Right lobe of liver (tissue), 6 donors: ENCODE results near the gene MRGPRD. TPM values are rescaled to one million over a fixed set of nuclear protein-coding genes. Genes with fewer than 3 reads are reported as not detected.

Experiments used
- ATAC-seq, 4 donors: fragments of 200-7000 bp; cut with Tn5 transposase; one replicate each; pipeline ENCODE4 v1.9.1; 2020; ENCODE audit warnings: mild to moderate bottlenecking in 4 of 4, moderate library complexity in 4 of 4
- DNase-seq, 3 donors: peaks; one replicate each; pipeline ENCODE4 v3.0.0-alpha.2; 2020
- H3K27ac ChIP-seq, 3 donors: fragments of 200-600 bp; one replicate each; pipeline ENCODE4 v1.8.0; 2022
- H3K27me3 ChIP-seq, 2 donors: fragments of 200-600 bp; one replicate each; pipeline ENCODE4 v1.8.0; 2022
- H3K36me3 ChIP-seq, 4 donors: fragments of 200-600 bp; sonication (generic) in 1 of 4; one replicate each; pipeline versions ENCODE4 v1.5.1 to v1.8.0; 2017 to 2022; ENCODE audit warnings: control low read depth in 1 of 4
- H3K4me1 ChIP-seq, 4 donors: fragments of 200-600 bp; sonication (generic) in 1 of 4; one replicate each; pipeline versions ENCODE4 v1.5.1 to v1.8.0; 2017 to 2022; ENCODE audit warnings: control low read depth in 1 of 4
- H3K4me3 ChIP-seq, 3 donors: fragments of 200-600 bp; one replicate each; pipeline ENCODE4 v1.8.0; 2022
- H3K9me3 ChIP-seq, 4 donors: fragments of 200-600 bp; sonication (generic) in 1 of 4; one replicate each; pipeline versions ENCODE4 v1.5.1 to v1.8.0; 2017 to 2022; ENCODE audit warnings: control low read depth in 1 of 4
- CTCF ChIP-seq, 4 donors: fragments of 200-600 bp in 3 of 4; fragments of 450-650 bp in 1 of 4; IDR thresholded peaks; one replicate each; pipeline versions ENCODE4 v1.5.1 to v1.8.0; 2016 to 2022; ENCODE audit warnings: antibody characterized with exemption in 4 of 4, mild to moderate bottlenecking in 2 of 4
- POLR2A ChIP-seq: fragments of 450-650 bp; IDR thresholded peaks from one replicate; pipeline ENCODE4 v1.6.1; 2017; ENCODE audit warnings: antibody characterized with exemption, mild to moderate bottlenecking
- WGBS: methylation state at CpG from one replicate; pipeline ENCODE4 v1.1.6; 2018; ENCODE audit warnings: low coverage, low lambda C conversion rate; ENCODE audit not compliant: insufficient coverage; ENCODE audit errors: missing lambda C conversion rate; 5-methylcytosine and 5-hydroxymethylcytosine counted together
- intact Hi-C, 2 donors: fragments of 100-400 bp; cut with DNase I; formaldehyde crosslinking; loops; one replicate each; pipeline versions ENCODE4 v1.11.2 to v1.14.1; 2022
- total RNA-seq, 6 experiments: library from RNA; depleted of rRNA in 2 of 6; stranded (reverse); fragments of >200 nt in 2 of 6; fragmentation: NEBNext Ultra II Directional in 3 of 6; extraction: Animal tissue kit (Norgen Biotek cat#: 25700) in 3 of 6; gene quantifications; one replicate each; pipeline versions ENCODE4 v1.1.0 to v1.2.4, GENCODE V29; 2016 to 2023
- donor health status: DM: no; HTN: yes; CAD: no.
- donor health status: DM: no; HTN: no; CAD: no.
- donor health status: DM: no; HTN: no; CAD: no.
- donor health status: DM: no; HTN: yes; CAD: no.
- donor health status: DM: no; HTN: yes; CAD: no.

MRGPRD gene
- total RNA-seq, 6 experiments from 2014 or later = not detected

- Histone ChIP-seq H3K4me1 (peaks cover 0 to 20% (median 9%) of the 10 kb centered on the region in 4 donors), H3K9me3 (no peaks in the 10 kb centered on the region), H3K36me3 (no peaks in the 10 kb centered on the region), H3K27ac (no peak overlapping the region), H3K4me3 (no peak overlapping the region), H3K27me3 (no peaks in the 10 kb centered on the region)
- ATAC-seq (no peak), DNase-seq (no peak)
- intact Hi-C loops = no loop called here
- 87% methylated on average over 3 of the region's 28 CpGs for WGBS
- no peak for TF ChIP-seq POLR2A
- no peak for TF ChIP-seq CTCF (IDR thresholded peaks at IDR 0.05)
Measured at GRCh38 chr11:69014084-69014851, 33.5 kb upstream of the MRGPRD start.

GRCh38 chr11:69013009-69013951 lies 32.5 kb upstream of the MRGPRD start, which contains the start of gene MRGPRF:
Gene MRGPRF (minus strand): TSS chr11:69013246. CDS start chr11:69009901, 3,345 bp downstream.
- 43% methylated on average over 17 of the region's 43 CpGs for WGBS
- DNase-seq (peak in 2 of 3 donors; percentile 56 to 57), ATAC-seq (peak in 1 of 4 donors; percentile 2)
- H3K36me3 ChIP-seq = no peaks in the 10 kb centered on the region
- peaks cover 0 to 30% (median 14%) of the 10 kb centered on the region in 4 donors for H3K4me1 ChIP-seq
- no peaks in the 10 kb centered on the region for H3K9me3 ChIP-seq
- intact Hi-C loops = no loop called here
- TF ChIP-seq CTCF (IDR thresholded peaks at IDR 0.05) (peak; percentile 15 to 23 (median 18)), POLR2A (no peak)
- H3K4me3 ChIP-seq = peak within 1 kb of the TSS; percentile 27 to 43 (median 36)
- peak within 1 kb of the TSS; percentile 16 to 33 (median 31) for H3K27ac ChIP-seq
- no peaks in the 10 kb centered on the region for H3K27me3 ChIP-seq

- ATAC-seq (no peak), DNase-seq (no peak)
- Histone ChIP-seq H3K27me3 (no peaks in the 10 kb centered on the region), H3K9me3 (no peaks in the 10 kb centered on the region), H3K4me3 (peak overlapping the region; percentile 27 to 43 (median 36)), H3K27ac (peak overlapping the region in 2 of 3 donors; percentile 16 to 33), H3K4me1 (peaks cover 0 to 35% (median 18%) of the 10 kb centered on the region in 4 donors), H3K36me3 (no peaks in the 10 kb centered on the region)
- 70% methylated on average over 6 of the region's 21 CpGs for WGBS
- intact Hi-C loops = no loop called here
- TF ChIP-seq POLR2A = no peak
Measured at GRCh38 chr11:69012092-69013008, 31.6 kb upstream of the MRGPRD start.

GRCh38 chr11:69011624-69012091 lies 30.9 kb upstream of the MRGPRD start:
- peak overlapping the region in 2 of 3 donors; percentile 6 to 38 for H3K4me3 ChIP-seq
- ATAC-seq = no peak
- no peak for TF ChIP-seq POLR2A
- no peak for TF ChIP-seq CTCF (IDR thresholded peaks at IDR 0.05)
- no peaks in the 10 kb centered on the region for H3K27me3 ChIP-seq
- intact Hi-C loops = no loop called here
- H3K27ac ChIP-seq = no peak overlapping the region
- peaks cover 0 to 42% (median 22%) of the 10 kb centered on the region in 4 donors for H3K4me1 ChIP-seq
- no peaks in the 10 kb centered on the region for H3K9me3 ChIP-seq
- DNase-seq = no peak
- H3K36me3 ChIP-seq = no peaks in the 10 kb centered on the region
- 79% methylated on average over 7 of the region's 9 CpGs for WGBS
